HepG2 (cell line): ENCODE measurements around the gene TSSK1B. TPM values are rescaled to one million over a fixed set of nuclear protein-coding genes. Genes with fewer than 3 reads are reported as not detected.

Source experiments
- ATAC-seq: fragments of 200-7000 bp; cut with Tn5 transposase; 3 replicates; pipeline ENCODE4 v1.9.1; 2020; ENCODE audit warnings: mild to moderate bottlenecking, moderate library complexity
- BruUV-seq: library from RNA; stranded (reverse); fragments of 400-500 nt; replicated peaks from 2 replicates; lab custom pipeline; 2021; lab: Mats Ljungman, UMichigan
- CTCF ChIA-PET: fragments of 300-600 bp; formaldehyde crosslinking; extraction: SDS; loops from one replicate; lab custom pipeline; 2021; ENCODE audit warnings: low total read pairs, inconsistent platforms, low intra/inter-chr PET ratio; lab: Yijun Ruan, JAX
- POLR2A ChIA-PET: fragments of 350-600 bp; sonication (Branson Sonifier 250); formaldehyde crosslinking; loops from one replicate; lab custom pipeline; 2020; ENCODE audit warnings: antibody characterized with exemption, inconsistent platforms; lab: Yijun Ruan, JAX
- DNase-seq: peaks from one replicate; pipeline ENCODE4 v3.0.0-alpha.2; 2015; ENCODE audit warnings: low spot score
- FAIRE-seq: peaks from 3 replicates; lab custom pipeline; 2011; peaks lifted over from hg19 to GRCh38; lab: Jason Lieb, UNC
- H2AFZ ChIP-seq: one replicate; pipeline ENCODE4 v1.6.1; 2011; ENCODE audit warnings: low read length, inconsistent platforms
- H3K27ac ChIP-seq: fragments of 300-600 bp; 3 replicates; pipeline ENCODE4 v1.8.0; 2011; ENCODE audit warnings: mixed run types, mild to moderate bottlenecking, mixed read lengths, low read length, inconsistent platforms; ENCODE audit not compliant: insufficient read depth; ENCODE audit errors: extremely low read length
- H3K27me3 ChIP-seq, 2 experiments: fragments of 200-600 bp in 1 of 2; 2 replicates in 1 of 2; 3 replicates in 1 of 2; pipeline versions ENCODE4 v1.6.0 to v1.8.0; 2011; ENCODE audit warnings: low read length in 2 of 2, mild to moderate bottlenecking in 2 of 2, moderate library complexity in 2 of 2, inconsistent platforms in 1 of 2; ENCODE audit not compliant: insufficient read depth in 2 of 2, control insufficient read depth in 1 of 2
- H3K36me3 ChIP-seq, 2 experiments: fragments of 200-600 bp in 1 of 2; replicated peaks in 1 of 2; 2 replicates in 1 of 2; 3 replicates in 1 of 2; pipeline versions ENCODE4 v1.5.1 to v1.8.0; 2011; ENCODE audit warnings: low read length in 2 of 2, inconsistent platforms in 1 of 2; ENCODE audit not compliant: insufficient read depth in 2 of 2, control insufficient read depth in 1 of 2
- H3K4me1 ChIP-seq: 2 replicates; pipeline ENCODE4 v1.5.1; 2012; ENCODE audit warnings: low read length, inconsistent platforms; ENCODE audit not compliant: insufficient read depth
- H3K4me2 ChIP-seq: 2 replicates; pipeline ENCODE4 v1.6.0; 2011; ENCODE audit warnings: low read depth, low read length, inconsistent platforms
- H3K4me3 ChIP-seq, 3 experiments: fragments of 200-600 bp in 1 of 3; sonication (generic), shearing (Covaris generic) in 1 of 3; replicated peaks in 1 of 3; 2 replicates each; pipeline ENCODE4 v1.5.1; 2011 to 2016; ENCODE audit warnings: low read length in 3 of 3, inconsistent platforms in 2 of 3, low read depth in 2 of 3, mild to moderate bottlenecking in 2 of 3, control low read depth in 1 of 3, mixed read lengths in 1 of 3; ENCODE audit not compliant: insufficient read depth in 1 of 3
- H3K79me2 ChIP-seq: one replicate; pipeline ENCODE4 v1.6.1; 2011; ENCODE audit warnings: low read length, inconsistent platforms; ENCODE audit not compliant: insufficient read depth
- H3K9ac ChIP-seq: 2 replicates; pipeline ENCODE4 v1.6.0; 2011; ENCODE audit warnings: mild to moderate bottlenecking, low read depth, low read length, inconsistent platforms; ENCODE audit not compliant: insufficient read depth
- H3K9me3 ChIP-seq: 2 replicates; pipeline ENCODE4 v1.5.1; 2012; ENCODE audit warnings: mild to moderate bottlenecking, low read length
- H4K20me1 ChIP-seq: 2 replicates; pipeline ENCODE4 v1.6.0; 2011; ENCODE audit warnings: inconsistent platforms, mild to moderate bottlenecking, low read length, moderate library complexity; ENCODE audit not compliant: insufficient read depth
- ETS1 ChIP-seq: sonication (generic); formaldehyde crosslinking; IDR thresholded peaks from 2 replicates; pipeline ENCODE4 v1.4.0; 2020; ENCODE audit warnings: missing genetic modification reagents
- GTF2F1 ChIP-seq: fragments of 150-350 bp; IDR thresholded peaks from 2 replicates; pipeline ENCODE4 v1.6.1; 2014; ENCODE audit warnings: low read length
- HOMEZ ChIP-seq: IDR thresholded peaks from 2 replicates; pipeline ENCODE4 v1.6.1; 2016; ENCODE audit warnings: low read depth
- MNT ChIP-seq: fragments of 450-650 bp; IDR thresholded peaks from 2 replicates; pipeline ENCODE4 v1.6.1; 2016
- PHF21A ChIP-seq: sonication (generic); formaldehyde crosslinking; IDR thresholded peaks from 2 replicates; pipeline ENCODE4 v1.5.0; 2020; ENCODE audit warnings: mild to moderate bottlenecking, missing genetic modification reagents
- PRDM15 ChIP-seq: sonication (generic); formaldehyde crosslinking; IDR thresholded peaks from 2 replicates; pipeline ENCODE4 v1.4.0; 2020; ENCODE audit warnings: missing genetic modification reagents
- SALL2 ChIP-seq: sonication (generic); formaldehyde crosslinking; IDR thresholded peaks from 2 replicates; pipeline ENCODE4 v1.8.1; 2023; ENCODE audit warnings: mild to moderate bottlenecking, missing genetic modification reagents, inconsistent platforms
- SNRNP70 ChIP-seq: fragments of 200-400 bp; formaldehyde crosslinking; IDR thresholded peaks from 2 replicates; pipeline ENCODE4 v1.6.1; 2017; ENCODE audit warnings: mild to moderate bottlenecking, low read depth, low read length, moderate library complexity
- SP2 ChIP-seq: sonication (generic); formaldehyde crosslinking; IDR thresholded peaks from 2 replicates; pipeline ENCODE4 v1.5.1; 2020; ENCODE audit warnings: mild to moderate bottlenecking, missing genetic modification reagents
- TEAD2 ChIP-seq: sonication (generic); formaldehyde crosslinking; IDR thresholded peaks from 2 replicates; pipeline ENCODE4 v1.9.0; 2021; ENCODE audit warnings: missing genetic modification reagents
- ZBTB46 ChIP-seq: sonication (generic); formaldehyde crosslinking; IDR thresholded peaks from 2 replicates; pipeline ENCODE4 v1.4.0; 2020; ENCODE audit warnings: mild to moderate bottlenecking, missing genetic modification reagents, borderline replicate concordance
- ZNF24 ChIP-seq: fragments of 450-650 bp; IDR thresholded peaks from 2 replicates; pipeline ENCODE4 v1.6.1; 2017; ENCODE audit warnings: antibody characterized with exemption, mild to moderate bottlenecking
- WGBS: methylation state at CpG from one replicate; pipeline ENCODE4 v1.1.6; 2017; ENCODE audit warnings: low lambda C conversion rate; 5-methylcytosine and 5-hydroxymethylcytosine counted together
- in situ Hi-C: cut with HindIII; loops from 2 replicates; pipeline ENCODE4 v1.10.0; 2017; ENCODE audit warnings: low pct_unique_long_range_greater_than_20kb; ENCODE audit not compliant: extremely low pct_ligation_motif_present
- intact Hi-C: fragments of 100-400 bp; cut with micrococcal nuclease; formaldehyde crosslinking; loops from one replicate; pipeline ENCODE4 v1.10.0; 2022; ENCODE audit not compliant: unreplicated experiment
- polyA plus RNA-seq, 8 experiments: library from polyadenylated mRNA; depleted of rRNA in 3 of 8; stranded (reverse) in 7 of 8; unstranded in 1 of 8; fragments of >200 nt; fragmentation: Illumina TruSeq in 4 of 8; extraction: Trizol in 4 of 8; gene quantifications; 2 replicates each; pipeline versions ENCODE4 v1.2.1 to v1.2.3, GENCODE V29; 2011 to 2016; ENCODE audit warnings: low read depth in 4 of 8, missing spikeins in 1 of 8, mixed read lengths in 1 of 8; ENCODE audit not compliant: insufficient read depth in 1 of 8
- total RNA-seq, 5 experiments: library from RNA; depleted of rRNA; stranded (reverse); fragments of >200 nt; fragmentation: Illumina TruSeq; extraction: Trizol; gene quantifications; 2 replicates each; pipeline ENCODE4 v1.2.3, GENCODE V29; 2016; ENCODE audit warnings: low read depth in 1 of 5

TSSK1B gene
- total and polyA plus RNA-seq, 2 of the 13 experiments (the other 11 are each of a cell fraction or from before 2014, with no cell fraction given) = not detected

GRCh38 chr5:113433862-113434612 is 752 bp downstream of the TSSK1B start:
- FAIRE-seq = no peak
- ATAC-seq = no peak
- DNase-seq = no peak
- Histone ChIP-seq H3K9me3 (no peaks in the 10 kb centered on the region), H3K79me2 (no peaks in the 10 kb centered on the region), H3K27ac (no peak overlapping the region), H3K4me1 (no peaks in the 10 kb centered on the region), H3K9ac (no peak overlapping the region), H3K36me3 (no peaks in the 10 kb centered on the region), H3K4me3 (no peak overlapping the region), H4K20me1 (no peaks in the 10 kb centered on the region; the same call in 1 of the 2 replicates), H2AFZ (no peak overlapping the region), H3K4me2 (no peak overlapping the region), H3K27me3 (peaks cover 0 to 8% of the 10 kb centered on the region in 2 experiments; a peak in 2 of 5 replicates)
- WGBS = 56% methylated on average over 14 of the region's 38 CpGs
- intact Hi-C loops = no loop called here
- CTCF ChIA-PET = no interaction called here
- in situ Hi-C loops = no loop called here
- POLR2A ChIA-PET = no interaction called here
- BruUV-seq = no TSS peak
- TF ChIP-seq HOMEZ (no peak), PHF21A (no peak), MNT (no peak), SP2 (CRISPR knock-in tag) (no peak), PRDM15 (no peak), ETS1 (CRISPR knock-in tag) (no peak), ZNF24 (no peak), GTF2F1 (no peak), SNRNP70 (no peak), ZBTB46 (CRISPR knock-in tag) (no peak), TEAD2 (CRISPR knock-in tag) (no peak), SALL2 (CRISPR knock-in tag) (no peak)
